Neural crest cell (in vitro differentiated cells): ENCODE data around the gene FUZ. TPM values are rescaled to one million over a fixed set of nuclear protein-coding genes. Genes with fewer than 3 reads are reported as not detected.
A peak's percentile ranks its signal among the peaks of the same experiment; 100 is the strongest.

Source experiments
- DNase-seq: peaks from one replicate; pipeline ENCODE4 v3.0.0; 2021; ENCODE audit warnings: low read depth, mixed read lengths, low spot score
- H3K27ac Mint-ChIP-seq: one replicate; pipeline ENCODE4 v1.8.0; 2021; ENCODE audit warnings: mild to moderate bottlenecking, mixed read lengths; ENCODE audit not compliant: unreplicated experiment
- H3K27me3 Mint-ChIP-seq: 2 replicates; pipeline ENCODE4 v1.8.0; 2021; ENCODE audit warnings: low read depth, mild to moderate bottlenecking, mixed read lengths
- H3K36me3 Mint-ChIP-seq: 2 replicates; pipeline ENCODE4 v1.8.0; 2021; ENCODE audit warnings: low read depth, mild to moderate bottlenecking, mixed read lengths
- H3K4me1 Mint-ChIP-seq: 2 replicates; pipeline ENCODE4 v1.8.0; 2021; ENCODE audit warnings: mixed read lengths
- H3K4me3 Mint-ChIP-seq: one replicate; pipeline ENCODE4 v1.8.0; 2021; ENCODE audit warnings: mild to moderate bottlenecking, mixed read lengths
- H3K9me3 Mint-ChIP-seq: 2 replicates; pipeline ENCODE4 v1.8.0; 2021; ENCODE audit warnings: mixed read lengths
- microRNA-seq: library from miRNA; unstranded; fragments of <30 nt; microRNA quantifications from one replicate; pipeline ENCODE4, GENCODE V29; 2020
- total RNA-seq: library from RNA; stranded (reverse); gene quantifications from 2 replicates; pipeline ENCODE4 v1.2.1, GENCODE V29; 2021
- TF ChIP-seq, protein P1 (sequence below): fragments of 200-600 bp; sonication (generic); conservative IDR thresholded peaks from 2 replicates; pipeline ENCODE4 v1.5.0; 2021; ENCODE audit warnings: antibody characterized with exemption, mild to moderate bottlenecking

Gene FUZ
- total RNA-seq, 1 donor from 2014 or later, result 38.0 TPM

DNA sequence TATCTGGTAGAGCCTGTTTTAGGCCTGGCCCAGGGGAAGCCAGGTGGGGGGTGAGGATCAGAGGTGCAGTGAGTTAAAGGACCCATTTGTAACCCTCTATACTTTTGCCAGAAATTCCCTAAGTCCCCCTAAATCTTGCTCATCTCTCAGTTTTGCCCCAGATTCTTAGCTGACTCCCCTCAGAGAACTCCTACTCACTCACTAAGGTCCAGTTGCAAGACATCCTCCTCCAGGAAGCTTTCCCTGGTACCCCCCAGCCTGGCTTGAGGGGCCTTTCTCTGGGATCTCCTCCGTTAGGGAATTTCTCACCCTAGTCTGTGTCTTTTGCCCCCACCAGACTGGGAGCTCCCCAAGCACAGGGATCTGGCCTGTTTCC, 51.9 kb downstream of the FUZ start:
- H3K9me3 Mint-ChIP-seq, result no peaks in the 10 kb centered on the region
- H3K4me3 Mint-ChIP-seq, result no peak overlapping the region
- no peaks in the 10 kb centered on the region for H3K36me3 Mint-ChIP-seq
- peak overlapping the region; percentile 28 for H3K27ac Mint-ChIP-seq
- TF ChIP-seq, protein P1, sequence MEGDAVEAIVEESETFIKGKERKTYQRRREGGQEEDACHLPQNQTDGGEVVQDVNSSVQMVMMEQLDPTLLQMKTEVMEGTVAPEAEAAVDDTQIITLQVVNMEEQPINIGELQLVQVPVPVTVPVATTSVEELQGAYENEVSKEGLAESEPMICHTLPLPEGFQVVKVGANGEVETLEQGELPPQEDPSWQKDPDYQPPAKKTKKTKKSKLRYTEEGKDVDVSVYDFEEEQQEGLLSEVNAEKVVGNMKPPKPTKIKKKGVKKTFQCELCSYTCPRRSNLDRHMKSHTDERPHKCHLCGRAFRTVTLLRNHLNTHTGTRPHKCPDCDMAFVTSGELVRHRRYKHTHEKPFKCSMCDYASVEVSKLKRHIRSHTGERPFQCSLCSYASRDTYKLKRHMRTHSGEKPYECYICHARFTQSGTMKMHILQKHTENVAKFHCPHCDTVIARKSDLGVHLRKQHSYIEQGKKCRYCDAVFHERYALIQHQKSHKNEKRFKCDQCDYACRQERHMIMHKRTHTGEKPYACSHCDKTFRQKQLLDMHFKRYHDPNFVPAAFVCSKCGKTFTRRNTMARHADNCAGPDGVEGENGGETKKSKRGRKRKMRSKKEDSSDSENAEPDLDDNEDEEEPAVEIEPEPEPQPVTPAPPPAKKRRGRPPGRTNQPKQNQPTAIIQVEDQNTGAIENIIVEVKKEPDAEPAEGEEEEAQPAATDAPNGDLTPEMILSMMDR, result no peak
- H3K27me3 Mint-ChIP-seq, result peaks cover 16% of the 10 kb centered on the region
- H3K4me1 Mint-ChIP-seq, result peaks cover 9% of the 10 kb centered on the region
- DNase-seq, result no peak

DNA sequence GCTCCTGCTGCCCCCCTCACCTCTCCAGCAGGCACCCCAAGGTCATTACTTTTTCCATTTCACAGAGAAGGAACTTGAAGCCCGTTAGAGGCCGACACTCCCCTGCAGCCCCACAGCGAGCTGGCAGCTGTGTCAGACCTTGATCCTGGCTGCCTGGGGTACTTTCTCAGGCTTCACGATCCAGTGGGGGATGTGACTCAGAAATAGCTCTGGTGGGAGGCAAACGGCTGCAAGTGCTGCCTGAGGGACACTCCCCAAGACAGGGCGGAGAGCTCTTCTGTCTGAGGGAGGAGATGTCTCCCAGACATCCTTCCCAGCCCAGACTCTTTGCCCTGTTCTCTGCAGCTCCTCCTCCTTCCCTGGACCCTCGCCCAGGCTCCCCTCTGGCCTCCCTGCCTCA, 54.8 kb downstream of the FUZ start:
- no peak for DNase-seq
- no peaks in the 10 kb centered on the region for H3K9me3 Mint-ChIP-seq
- TF ChIP-seq, protein P1, result no peak
- no peak overlapping the region for H3K27ac Mint-ChIP-seq
- no peaks in the 10 kb centered on the region for H3K36me3 Mint-ChIP-seq
- peaks cover 16% of the 10 kb centered on the region for H3K27me3 Mint-ChIP-seq
- H3K4me1 Mint-ChIP-seq, result no peaks in the 10 kb centered on the region
- H3K4me3 Mint-ChIP-seq, result no peak overlapping the region

Small RNA genes lying within 50 kb of the gene (microRNA-seq; reads per million reads assigned to microRNA genes)
- gene MIR4749, result 21.3 reads per million, percentile 35 among the genes with 10 or more reads in this experiment
- gene MIR6799, result 3.6 reads per million
- gene MIR6800, result 8.3 reads per million, percentile 13 among the genes with 10 or more reads in this experiment

Other genes starting within 250 kb of the FUZ start
- gene NOSIP, start 232.7 kb downstream of the FUZ start, total RNA-seq, result 70.2 and 74.1 TPM in 2 replicates
- 1.0 and 1.3 TPM in 2 replicates for gene PRRG2, start 232.0 kb downstream of the FUZ start, total RNA-seq
- 51.7 and 53.7 TPM in 2 replicates for gene PRR12, start 222.1 kb downstream of the FUZ start, total RNA-seq
- gene RRAS, start 173.1 kb downstream of the FUZ start, total RNA-seq, result 1.2 and 2.3 TPM in 2 replicates
- 89.6 and 91.9 TPM in 2 replicates for gene SCAF1, start 171.1 kb downstream of the FUZ start, total RNA-seq
- 70.0 and 76.0 TPM in 2 replicates for gene IRF3, start 147.4 kb downstream of the FUZ start, total RNA-seq
- 92.4 and 99.5 TPM in 2 replicates for gene BCL2L12, start 147.4 kb downstream of the FUZ start, total RNA-seq
- gene PRMT1, start 136.0 kb downstream of the FUZ start, total RNA-seq, result 454 and 470 TPM in 2 replicates
- gene ADM5, start 123.7 kb downstream of the FUZ start, total RNA-seq, result 11.8 TPM in 2 replicates
- gene CPT1C, start 122.2 kb downstream of the FUZ start, total RNA-seq, result 87.7 and 96.1 TPM in 2 replicates
- gene TSKS, start 50.0 kb downstream of the FUZ start, total RNA-seq, result not detected in 2 replicates
- gene AP2A1, start 46.3 kb downstream of the FUZ start, total RNA-seq, result 96.7 and 102 TPM in 2 replicates
- 80.8 and 85.4 TPM in 2 replicates for gene MED25, start 5.0 kb upstream of the FUZ start, total RNA-seq
- 453 and 466 TPM in 2 replicates for gene PTOV1, start 37.9 kb upstream of the FUZ start, total RNA-seq
- 131 and 135 TPM in 2 replicates for gene PNKP, start 54.3 kb upstream of the FUZ start, total RNA-seq
- 38.6 and 39.6 TPM in 2 replicates for gene AKT1S1, start 64.1 kb upstream of the FUZ start, total RNA-seq
- 30.5 and 34.5 TPM in 2 replicates for gene TBC1D17, start 64.4 kb upstream of the FUZ start, total RNA-seq
- gene IL4I1, start 83.6 kb upstream of the FUZ start, total RNA-seq, result 0.12 and 0.41 TPM in 2 replicates
- gene ATF5, start 115.9 kb upstream of the FUZ start, total RNA-seq, result 23.4 and 24.2 TPM in 2 replicates
- 127 and 141 TPM in 2 replicates for gene NUP62, start 116.2 kb upstream of the FUZ start, total RNA-seq
- not detected in 2 replicates for gene SIGLEC11, start 147.9 kb upstream of the FUZ start, total RNA-seq
- gene VRK3, start 212.1 kb upstream of the FUZ start, total RNA-seq, result 43.4 TPM in 2 replicates
- gene ZNF473, start 212.7 kb upstream of the FUZ start, total RNA-seq, result 23.3 and 24.5 TPM in 2 replicates